PC-3 (cell line): Measurements from ENCODE around the gene ROMO1.

Experiments used
- CTCF ChIP-seq: fragments of 300-600 bp; sonication (generic); conservative IDR thresholded peaks from 2 replicates; pipeline ENCODE4 v1.5.1; 2017; ENCODE audit warnings: antibody characterized with exemption, low read depth, mild to moderate bottlenecking, low read length
- EZH2 ChIP-seq: fragments of 300-600 bp; sonication (generic); IDR thresholded peaks from one replicate; pipeline ENCODE4 v1.6.1; 2017; ENCODE audit warnings: antibody characterized with exemption, mild to moderate bottlenecking, low read length; ENCODE audit not compliant: unreplicated experiment

- TF ChIP-seq EZH2: no peak
- no peak for TF ChIP-seq CTCF
Measured at GRCh38 chr20:35651958-35652357, 47.2 kb upstream of the ROMO1 start.
